OCI-M2 (cell line): ENCODE results near the gene TEX10.
"Not testable (repeated sequence)": the region's sequence is repeated elsewhere in the genome, so short reads cannot be mapped to it uniquely, and the experiment has no call there.

Source experiments
- DNase-seq: peaks from one replicate; lab custom pipeline; 2025; ENCODE audit not compliant: unreplicated experiment; lab: John Stamatoyannopoulos, UW

Gene TEX10

GRCh38 chr9:100352727-100353505 lies at the start of gene TEX10:
Gene TEX10, minus strand, starts transcription at chr9:100352942. Its CDS starts 3,579 bp downstream, at chr9:100349363.
- no peak for DNase-seq

- DNase-seq = no peak
These were observed 48.3 kb upstream of the TEX10 start for GRCh38 chr9:100401042-100401441.

- DNase-seq = no peak
These were observed 45.0 kb upstream of the TEX10 start for GRCh38 chr9:100397529-100398266.

GRCh38 chr9:100396769-100397168 lies 44.0 kb upstream of the TEX10 start:
- no peak for DNase-seq

- DNase-seq = no peak
These were observed 42.1 kb upstream of the TEX10 start for GRCh38 chr9:100394816-100395215.

GRCh38 chr9:100394032-100394695 lies 41.4 kb upstream of the TEX10 start:
- no peak for DNase-seq

- DNase-seq = not testable (repeated sequence)
These were observed 40.2 kb upstream of the TEX10 start for GRCh38 chr9:100392989-100393388.

- DNase-seq = no peak
These were observed 27.1 kb upstream of the TEX10 start for GRCh38 chr9:100379862-100380261.

- no peak for DNase-seq
These were observed 24.3 kb upstream of the TEX10 start for GRCh38 chr9:100377015-100377414.

- DNase-seq = no peak
These were observed 22.9 kb upstream of the TEX10 start for GRCh38 chr9:100375658-100376057.

- DNase-seq = no peak
These were observed 19.9 kb upstream of the TEX10 start for GRCh38 chr9:100372648-100373047.

GRCh38 chr9:100370064-100370723 lies 17.5 kb upstream of the TEX10 start:
- DNase-seq = no peak

GRCh38 chr9:100368672-100369071 lies 15.9 kb upstream of the TEX10 start:
- DNase-seq = no peak

- no peak for DNase-seq
These were observed 13.4 kb upstream of the TEX10 start for GRCh38 chr9:100366121-100366520.

GRCh38 chr9:100364013-100364412 lies 11.3 kb upstream of the TEX10 start:
- no peak for DNase-seq

GRCh38 chr9:100359057-100359456 lies 6.3 kb upstream of the TEX10 start:
- no peak for DNase-seq

GRCh38 chr9:100357501-100357900 lies 4.8 kb upstream of the TEX10 start:
- DNase-seq = no peak

- DNase-seq = no peak
These were observed 2.8 kb upstream of the TEX10 start for GRCh38 chr9:100355561-100355960.

- no peak for DNase-seq
These were observed 1.5 kb upstream of the TEX10 start for GRCh38 chr9:100354121-100354800.

- no peak for DNase-seq
These were observed 478 bp downstream of the TEX10 start for GRCh38 chr9:100352201-100352726.
